PC-3 (cell line): ENCODE measurements around the gene MYH6. TPM values are rescaled to one million over a fixed set of nuclear protein-coding genes. Genes with fewer than 3 reads are reported as not detected.

Source experiments
- ATAC-seq: fragments of 200-7000 bp; cut with Tn5 transposase; 2 replicates; pipeline ENCODE4 v1.9.1; 2020; ENCODE audit warnings: mild to moderate bottlenecking, moderate library complexity
- BruUV-seq: library from RNA; stranded (reverse); fragments of 400-500 nt; replicated peaks from 2 replicates; lab custom pipeline; 2021; lab: Mats Ljungman, UMichigan
- CTCF ChIA-PET: fragments of 300-600 bp; sonication (Branson Sonifier 250); formaldehyde crosslinking; loops from one replicate; lab custom pipeline; 2022; ENCODE audit warnings: antibody characterized with exemption; lab: Charles Lee
- POLR2A ChIA-PET: fragments of 300-600 bp; sonication (Branson Sonifier 250); formaldehyde crosslinking; loops from one replicate; lab custom pipeline; 2022; ENCODE audit warnings: antibody characterized with exemption; ENCODE audit not compliant: unreplicated experiment; lab: Charles Lee
- DNase-seq: peaks from one replicate; pipeline ENCODE4 v3.0.0-alpha.2; 2015
- H2AFZ ChIP-seq: fragments of 300-600 bp; sonication (generic); 2 replicates; pipeline ENCODE4 v1.6.0; 2016; ENCODE audit warnings: antibody characterized with exemption, low read length
- H3F3A ChIP-seq: fragments of 300-600 bp; sonication (generic); one replicate; pipeline ENCODE4 v1.6.0; 2017; ENCODE audit warnings: antibody characterized with exemption, low read length, control low read depth, mild to moderate bottlenecking; ENCODE audit not compliant: unreplicated experiment
- H3K27ac ChIP-seq: fragments of 300-600 bp; sonication (generic); 2 replicates; pipeline ENCODE4 v1.5.1; 2016; ENCODE audit warnings: mild to moderate bottlenecking, low read length
- H3K27me3 ChIP-seq: fragments of 300-600 bp; sonication (generic); 2 replicates; pipeline ENCODE4 v1.6.1; 2016; ENCODE audit warnings: low read length, mixed read lengths
- H3K36me3 ChIP-seq: fragments of 300-600 bp; sonication (generic); 2 replicates; pipeline ENCODE4 v1.6.1; 2016; ENCODE audit warnings: low read depth, mixed run types, low read length, mixed read lengths
- H3K4me1 ChIP-seq: fragments of 300-600 bp; sonication (generic); 2 replicates; pipeline ENCODE4 v1.5.1; 2016; ENCODE audit warnings: low read length; ENCODE audit not compliant: insufficient read depth
- H3K4me2 ChIP-seq: fragments of 300-600 bp; sonication (generic); 2 replicates; pipeline ENCODE4 v1.6.0; 2016; ENCODE audit warnings: low read length
- H3K4me3 ChIP-seq: fragments of 300-600 bp; sonication (generic); 2 replicates; pipeline ENCODE4 v1.5.1; 2016; ENCODE audit warnings: mild to moderate bottlenecking, low read length, mixed read lengths
- H3K79me2 ChIP-seq: fragments of 300-600 bp; sonication (generic); 2 replicates; pipeline ENCODE4 v1.6.1; 2017; ENCODE audit warnings: low read length, mixed read lengths
- H3K9ac ChIP-seq: fragments of 300-600 bp; sonication (generic); 2 replicates; pipeline ENCODE4 v1.6.0; 2016; ENCODE audit warnings: mild to moderate bottlenecking, low read length
- H3K9me2 ChIP-seq: fragments of 300-600 bp; sonication (generic); replicated peaks from 2 replicates; pipeline ENCODE4 v1.6.1; 2016; ENCODE audit warnings: mixed run types, low read length, mixed read lengths
- H3K9me3 ChIP-seq: fragments of 300-600 bp; sonication (generic); 2 replicates; pipeline ENCODE4 v1.6.1; 2016; ENCODE audit warnings: low read length, mixed read lengths
- H4K20me1 ChIP-seq: fragments of 300-600 bp; sonication (generic); 2 replicates; pipeline ENCODE4 v1.6.1; 2016; ENCODE audit warnings: low read length, mixed read lengths
- EZH2 ChIP-seq: fragments of 300-600 bp; sonication (generic); IDR thresholded peaks from one replicate; pipeline ENCODE4 v1.6.1; 2017; ENCODE audit warnings: antibody characterized with exemption, mild to moderate bottlenecking, low read length; ENCODE audit not compliant: unreplicated experiment
- EZH2phosphoT487 ChIP-seq: fragments of 300-600 bp; sonication (generic); IDR thresholded peaks from 2 replicates; pipeline ENCODE4 v1.6.1; 2018; ENCODE audit warnings: mild to moderate bottlenecking, antibody characterized with exemption, low read length, borderline replicate concordance
- intact Hi-C: fragments of 100-400 bp; cut with micrococcal nuclease; formaldehyde crosslinking; loops from 2 replicates; pipeline ENCODE4 v1.9.0; 2023
- total RNA-seq: library from RNA; depleted of rRNA; stranded (reverse); fragments of >200 nt; gene quantifications from 2 replicates; pipeline ENCODE4 v1.2.3, GENCODE V29; 2014
- TF ChIP-seq, protein P1 (sequence below): fragments of 300-600 bp; sonication (generic); conservative IDR thresholded peaks from 2 replicates; pipeline ENCODE4 v1.5.1; 2017; ENCODE audit warnings: antibody characterized with exemption, low read depth, mild to moderate bottlenecking, low read length

MYH6 gene
- total RNA-seq, 1 experiment from 2014 or later, result not detected

DNA sequence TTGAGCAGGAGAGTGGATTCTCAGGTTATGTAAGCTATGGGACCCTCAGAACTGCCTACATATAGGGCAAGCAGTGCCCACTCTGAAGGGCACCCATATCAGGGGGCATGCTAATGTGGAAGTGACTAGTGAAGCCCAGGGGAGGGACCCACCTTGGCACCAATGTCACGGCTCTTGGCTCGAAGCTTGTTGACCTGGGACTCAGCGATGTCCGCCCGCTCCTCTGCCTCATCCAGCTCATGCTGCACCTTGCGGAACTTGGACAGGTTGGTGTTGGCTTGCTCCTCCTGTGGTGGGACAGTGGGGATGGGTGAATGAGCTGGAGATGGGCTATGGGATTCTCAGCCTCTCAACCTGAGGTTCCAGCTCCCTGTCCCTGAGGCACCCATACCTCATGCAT is 25.8 kb downstream of the MYH6 start:
- no peaks in the 10 kb centered on the region for H3K79me2 ChIP-seq
- no peak overlapping the region for H2AFZ ChIP-seq
- ATAC-seq (no peak), DNase-seq (no peak)
- no TSS peak for BruUV-seq
- H3K4me2 ChIP-seq, result no peak overlapping the region
- H3K9me3 ChIP-seq, result no peaks in the 10 kb centered on the region
- no peaks in the 10 kb centered on the region for H3K4me1 ChIP-seq
- no peak overlapping the region for H3K27ac ChIP-seq
- TF ChIP-seq EZH2phosphoT487, result no peak
- TF ChIP-seq, protein P1, sequence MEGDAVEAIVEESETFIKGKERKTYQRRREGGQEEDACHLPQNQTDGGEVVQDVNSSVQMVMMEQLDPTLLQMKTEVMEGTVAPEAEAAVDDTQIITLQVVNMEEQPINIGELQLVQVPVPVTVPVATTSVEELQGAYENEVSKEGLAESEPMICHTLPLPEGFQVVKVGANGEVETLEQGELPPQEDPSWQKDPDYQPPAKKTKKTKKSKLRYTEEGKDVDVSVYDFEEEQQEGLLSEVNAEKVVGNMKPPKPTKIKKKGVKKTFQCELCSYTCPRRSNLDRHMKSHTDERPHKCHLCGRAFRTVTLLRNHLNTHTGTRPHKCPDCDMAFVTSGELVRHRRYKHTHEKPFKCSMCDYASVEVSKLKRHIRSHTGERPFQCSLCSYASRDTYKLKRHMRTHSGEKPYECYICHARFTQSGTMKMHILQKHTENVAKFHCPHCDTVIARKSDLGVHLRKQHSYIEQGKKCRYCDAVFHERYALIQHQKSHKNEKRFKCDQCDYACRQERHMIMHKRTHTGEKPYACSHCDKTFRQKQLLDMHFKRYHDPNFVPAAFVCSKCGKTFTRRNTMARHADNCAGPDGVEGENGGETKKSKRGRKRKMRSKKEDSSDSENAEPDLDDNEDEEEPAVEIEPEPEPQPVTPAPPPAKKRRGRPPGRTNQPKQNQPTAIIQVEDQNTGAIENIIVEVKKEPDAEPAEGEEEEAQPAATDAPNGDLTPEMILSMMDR, result no peak
- no peak for TF ChIP-seq EZH2
- intact Hi-C loops, result no loop called here
- H3K27me3 ChIP-seq, result peaks cover 45% of the 10 kb centered on the region
- H3K36me3 ChIP-seq, result no peaks in the 10 kb centered on the region
- no peaks in the 10 kb centered on the region for H3K9me2 ChIP-seq
- no peak overlapping the region for H3K9ac ChIP-seq
- no peak overlapping the region for H3K4me3 ChIP-seq
- POLR2A ChIA-PET, result no interaction called here
- no peaks in the 10 kb centered on the region for H4K20me1 ChIP-seq
- H3F3A ChIP-seq, result no peaks in the 10 kb centered on the region
- CTCF ChIA-PET, result no interaction called here

DNA sequence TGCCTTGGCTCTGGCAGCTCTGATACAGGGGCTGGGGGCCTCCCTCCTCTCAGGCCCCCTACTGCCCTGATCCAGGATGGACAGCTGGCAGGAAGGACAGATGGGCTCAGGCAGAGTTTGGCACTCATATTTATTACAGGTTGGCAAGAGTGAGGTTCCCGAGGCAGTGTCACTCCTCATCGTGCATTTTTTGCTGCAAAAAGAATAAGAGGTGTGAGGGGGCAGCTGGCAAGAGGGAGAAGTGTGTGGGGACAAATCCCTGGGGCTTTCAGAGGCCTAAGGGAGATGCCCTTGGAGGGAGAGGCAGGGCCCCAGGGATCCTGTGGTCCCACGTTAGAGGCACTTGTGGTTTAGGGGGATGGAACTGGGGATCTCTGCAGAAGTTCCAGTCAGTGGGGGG is 26.2 kb downstream of the MYH6 start:
- no TSS peak for BruUV-seq
- intact Hi-C loops, result no loop called here
- H3K9ac ChIP-seq, result no peak overlapping the region

DNA sequence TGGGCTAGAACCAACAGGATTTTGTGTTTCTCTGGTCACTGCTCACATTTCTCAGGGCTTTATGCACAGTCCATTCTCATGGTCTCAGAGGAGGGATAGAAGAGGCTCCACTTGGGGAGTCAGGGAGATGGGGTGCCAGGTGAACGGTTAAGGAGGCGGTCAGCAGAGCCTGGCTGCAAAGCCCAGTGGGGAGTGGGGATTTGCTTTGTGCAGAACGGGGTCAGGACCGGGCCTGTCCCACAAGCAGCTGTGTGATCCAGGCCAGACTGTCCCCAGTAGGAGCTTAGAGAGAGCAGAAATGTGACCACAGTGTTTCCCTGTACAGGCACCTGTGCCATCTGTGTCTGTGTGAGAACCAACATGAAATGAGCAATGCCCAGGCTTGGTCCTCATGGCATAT is 27.1 kb downstream of the MYH6 start:
- POLR2A ChIA-PET, result no interaction called here
- H3K9ac ChIP-seq, result no peak overlapping the region

More for the DNA sequence above, 26.2 kb downstream of the MYH6 start:
- TF ChIP-seq, protein P1, result no peak
- TF ChIP-seq EZH2phosphoT487 (no peak), EZH2 (no peak)
- no peak overlapping the region for H3K27ac ChIP-seq
- H3K4me2 ChIP-seq, result no peak overlapping the region
- peaks cover 41% of the 10 kb centered on the region for H3K27me3 ChIP-seq
- ChIA-PET POLR2A (no interaction called here), CTCF (no interaction called here)
- H3K9me2 ChIP-seq, result no peaks in the 10 kb centered on the region
- ATAC-seq (no peak), DNase-seq (no peak)
- H4K20me1 ChIP-seq, result no peaks in the 10 kb centered on the region
- no peaks in the 10 kb centered on the region for H3F3A ChIP-seq
- no peaks in the 10 kb centered on the region for H3K79me2 ChIP-seq
- H3K4me1 ChIP-seq, result no peaks in the 10 kb centered on the region
- H3K36me3 ChIP-seq, result no peaks in the 10 kb centered on the region
- H3K4me3 ChIP-seq, result no peak overlapping the region
- H2AFZ ChIP-seq, result no peak overlapping the region
- no peaks in the 10 kb centered on the region for H3K9me3 ChIP-seq

More for the DNA sequence above, 27.1 kb downstream of the MYH6 start:
- CTCF ChIA-PET, result no interaction called here
- no peaks in the 10 kb centered on the region for H3F3A ChIP-seq
- no peak for ATAC-seq
- TF ChIP-seq EZH2phosphoT487 (no peak), EZH2 (no peak)
- TF ChIP-seq, protein P1, result no peak
- H3K9me3 ChIP-seq, result no peaks in the 10 kb centered on the region
- H2AFZ ChIP-seq, result no peak overlapping the region
- no TSS peak for BruUV-seq
- no peaks in the 10 kb centered on the region for H3K4me1 ChIP-seq
- H3K27me3 ChIP-seq, result peaks cover 41% of the 10 kb centered on the region
- no peak for DNase-seq
- intact Hi-C loops, result loop anchor here (1.0 kb wide), 2 partner anchors 53 to 116 kb away; no protein-coding TSS in a partner anchor
- H3K4me2 ChIP-seq, result no peak overlapping the region
- H3K9me2 ChIP-seq, result no peaks in the 10 kb centered on the region
- no peaks in the 10 kb centered on the region for H3K79me2 ChIP-seq
- no peaks in the 10 kb centered on the region for H4K20me1 ChIP-seq
- no peak overlapping the region for H3K27ac ChIP-seq
- H3K4me3 ChIP-seq, result no peak overlapping the region
- H3K36me3 ChIP-seq, result no peaks in the 10 kb centered on the region
